Tibial nerve (tissue), 4 donors: ENCODE measurements around the gene JMJD6. TPM values are rescaled to one million over a fixed set of nuclear protein-coding genes. Genes with fewer than 3 reads are reported as not detected.

Experiments used
- DNase-seq, 2 donors: peaks; one replicate each; pipeline ENCODE4 v3.0.0-alpha.2; 2019; ENCODE audit warnings: low spot score in 2 of 2
- H3K27ac ChIP-seq, 4 donors: fragments of 200-600 bp; sonication (generic) in 3 of 4; one replicate each; pipeline ENCODE4 v1.5.1; 2017 to 2019; ENCODE audit warnings: mild to moderate bottlenecking in 1 of 4
- H3K27me3 ChIP-seq, 2 donors: fragments of 200-600 bp; sonication (generic) in 1 of 2; one replicate each; pipeline versions ENCODE4 v1.5.1 to v1.6.0; 2017 to 2019
- H3K36me3 ChIP-seq, 3 donors: fragments of 200-600 bp; sonication (generic); one replicate each; pipeline ENCODE4 v1.5.1; 2018 to 2019
- H3K4me1 ChIP-seq, 4 donors: fragments of 200-600 bp; sonication (generic) in 3 of 4; one replicate each; pipeline ENCODE4 v1.5.1; 2017 to 2019
- H3K4me3 ChIP-seq, 4 donors: fragments of 200-600 bp; sonication (generic) in 3 of 4; one replicate each; pipeline ENCODE4 v1.5.1; 2017 to 2019; ENCODE audit warnings: mild to moderate bottlenecking in 1 of 4, moderate library complexity in 1 of 4
- H3K9me3 ChIP-seq, 4 donors: fragments of 200-600 bp; sonication (generic) in 3 of 4; one replicate each; pipeline ENCODE4 v1.5.1; 2017 to 2019
- CTCF ChIP-seq, 5 experiments: fragments of 200-600 bp in 3 of 5; fragments of 450-650 bp in 2 of 5; sonication (generic) in 3 of 5; IDR thresholded peaks; one replicate each; pipeline ENCODE4 v1.5.1; 2016 to 2019; ENCODE audit warnings: antibody characterized with exemption in 5 of 5, mild to moderate bottlenecking in 3 of 5, moderate library complexity in 2 of 5
- EP300 ChIP-seq, 2 donors: sonication (generic); formaldehyde crosslinking; IDR thresholded peaks; one replicate each; pipeline ENCODE4 v1.6.1; 2017; ENCODE audit warnings: antibody characterized with exemption in 2 of 2, mild to moderate bottlenecking in 1 of 2
- POLR2A ChIP-seq, 2 donors: fragments of 450-650 bp; IDR thresholded peaks; one replicate each; pipeline ENCODE4 v1.6.1; 2017; ENCODE audit warnings: antibody characterized with exemption in 2 of 2, mild to moderate bottlenecking in 2 of 2, moderate library complexity in 2 of 2
- WGBS, 2 donors: methylation state at CpG; one replicate each; pipeline ENCODE4 v1.1.5; 2018; 5-methylcytosine and 5-hydroxymethylcytosine counted together
- total RNA-seq, 4 donors: library from RNA; depleted of rRNA; stranded (reverse); fragments of >200 nt; gene quantifications; one replicate each; pipeline ENCODE4 v1.1.0, GENCODE V29; 2016

JMJD6 gene
- total RNA-seq, 4 donors from 2014 or later = 14.0 to 45.0 (median 34.2) TPM

GRCh38 chr17:76704805-76705204 lies 21.6 kb downstream of the JMJD6 start:
- no peak for TF ChIP-seq EP300 (IDR thresholded peaks at IDR 0.05)
- TF ChIP-seq CTCF (IDR thresholded peaks at IDR 0.05) = no peak
- no peak for TF ChIP-seq POLR2A (IDR thresholded peaks at IDR 0.05)
- no peak for DNase-seq
- Histone ChIP-seq H3K9me3 (no peaks in the 10 kb centered on the region), H3K36me3 (no peaks in the 10 kb centered on the region), H3K27me3 (no peaks in the 10 kb centered on the region), H3K4me1 (peaks cover 0 to 70% (median 41%) of the 10 kb centered on the region in 4 donors), H3K27ac (peak overlapping the region in 1 of 4 donors; percentile 29), H3K4me3 (no peak overlapping the region)
- 60 to 62% methylated on average over 4 of the region's 4 CpGs for WGBS, 2 donors

GRCh38 chr17:76702941-76703637 lies 23.3 kb downstream of the JMJD6 start:
- H3K4me3 ChIP-seq = no peak overlapping the region
- no peak overlapping the region for H3K27ac ChIP-seq
- TF ChIP-seq POLR2A (IDR thresholded peaks at IDR 0.05) = no peak
- no peak for TF ChIP-seq EP300 (IDR thresholded peaks at IDR 0.05)
- no peak for TF ChIP-seq CTCF (IDR thresholded peaks at IDR 0.05)
- no peaks in the 10 kb centered on the region for H3K27me3 ChIP-seq
- no peaks in the 10 kb centered on the region for H3K9me3 ChIP-seq
- peaks cover 0 to 69% (median 33%) of the 10 kb centered on the region in 4 donors for H3K4me1 ChIP-seq
- 88% methylated on average over 10 of the region's 10 CpGs for WGBS, 2 donors
- no peak for DNase-seq
- H3K36me3 ChIP-seq = no peaks in the 10 kb centered on the region

DNA sequence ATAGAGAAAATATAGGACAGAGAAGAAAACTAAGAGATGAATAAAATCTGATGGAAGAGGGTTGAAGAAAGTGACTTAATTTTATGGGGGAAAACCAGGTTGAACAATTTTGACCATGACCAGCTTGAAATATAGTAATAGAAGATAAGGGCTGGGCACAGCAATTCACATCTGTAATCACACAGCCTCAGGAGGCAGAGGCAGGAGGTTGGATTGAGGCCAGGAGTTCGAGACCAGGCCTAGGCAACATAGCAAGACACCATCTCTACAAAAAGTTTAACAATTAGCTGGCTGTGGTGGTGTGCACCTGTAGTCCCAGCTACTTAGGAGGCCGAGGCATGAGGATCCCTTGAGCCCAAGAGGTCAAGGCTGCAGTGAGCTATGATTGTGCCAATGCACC lies 24.3 kb downstream of the JMJD6 start:
- no peak for DNase-seq
- H3K4me1 ChIP-seq = peaks cover 0 to 69% (median 36%) of the 10 kb centered on the region in 4 donors
- 33 to 52% methylated on average over 2 of the region's 2 CpGs for WGBS, 2 donors
- TF ChIP-seq CTCF (IDR thresholded peaks at IDR 0.05) (no peak), EP300 (IDR thresholded peaks at IDR 0.05) (no peak), POLR2A (IDR thresholded peaks at IDR 0.05) (no peak)
- no peak overlapping the region for H3K4me3 ChIP-seq
- H3K27ac ChIP-seq = peak overlapping the region in 2 of 4 donors; percentile 81 to 90
- no peaks in the 10 kb centered on the region for H3K36me3 ChIP-seq
- no peaks in the 10 kb centered on the region for H3K9me3 ChIP-seq
- H3K27me3 ChIP-seq = no peaks in the 10 kb centered on the region

DNA sequence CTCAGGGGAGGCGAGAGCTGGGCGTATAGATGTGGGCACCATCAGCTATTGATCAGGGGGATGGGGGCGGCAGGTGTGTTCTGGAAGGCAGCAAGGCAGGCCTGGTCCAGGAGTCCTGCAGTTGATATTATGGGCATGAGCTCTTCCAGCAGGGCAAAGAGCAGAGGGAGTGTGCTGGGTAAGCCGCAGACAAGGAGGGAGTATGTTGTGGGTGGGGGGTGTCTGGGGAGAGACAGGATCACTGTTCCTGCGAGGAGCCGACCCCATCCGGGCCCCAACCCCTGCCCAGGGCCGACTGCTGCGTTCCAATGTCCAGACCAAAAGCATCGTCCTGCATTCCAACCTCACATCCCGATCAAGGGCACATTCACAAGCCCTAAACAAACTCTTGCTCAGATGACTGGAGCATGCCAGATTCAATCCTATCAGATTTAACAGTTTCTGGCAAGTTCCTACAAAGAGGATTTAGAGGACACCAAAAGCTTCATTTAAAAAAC lies 24.9 kb downstream of the JMJD6 start:
- no peak for TF ChIP-seq POLR2A (IDR thresholded peaks at IDR 0.05)
- no peak for TF ChIP-seq EP300 (IDR thresholded peaks at IDR 0.05)
- no peak for TF ChIP-seq CTCF (IDR thresholded peaks at IDR 0.05)
- Histone ChIP-seq H3K9me3 (no peaks in the 10 kb centered on the region), H3K4me3 (no peak overlapping the region), H3K27ac (peak overlapping the region in 3 of 4 donors; percentile 11 to 90 (median 81)), H3K36me3 (no peaks in the 10 kb centered on the region), H3K27me3 (no peaks in the 10 kb centered on the region), H3K4me1 (peaks cover 0 to 69% (median 38%) of the 10 kb centered on the region in 4 donors)
- 33 to 39% methylated on average over 11 of the region's 11 CpGs for WGBS, 2 donors
- DNase-seq = no peak
